NT2/D1 (cell line): ENCODE data around the gene YY1AP1.

ENCODE experiments used
- YY1 ChIP-seq: IDR thresholded peaks from 2 replicates; pipeline ENCODE4 v1.6.1; 2011; ENCODE audit not compliant: insufficient read length, insufficient read depth
- ZNF274 ChIP-seq: IDR thresholded peaks from 2 replicates; pipeline ENCODE4 v1.6.1; 2011; ENCODE audit warnings: mild to moderate bottlenecking, low read depth, low read length

DNA sequence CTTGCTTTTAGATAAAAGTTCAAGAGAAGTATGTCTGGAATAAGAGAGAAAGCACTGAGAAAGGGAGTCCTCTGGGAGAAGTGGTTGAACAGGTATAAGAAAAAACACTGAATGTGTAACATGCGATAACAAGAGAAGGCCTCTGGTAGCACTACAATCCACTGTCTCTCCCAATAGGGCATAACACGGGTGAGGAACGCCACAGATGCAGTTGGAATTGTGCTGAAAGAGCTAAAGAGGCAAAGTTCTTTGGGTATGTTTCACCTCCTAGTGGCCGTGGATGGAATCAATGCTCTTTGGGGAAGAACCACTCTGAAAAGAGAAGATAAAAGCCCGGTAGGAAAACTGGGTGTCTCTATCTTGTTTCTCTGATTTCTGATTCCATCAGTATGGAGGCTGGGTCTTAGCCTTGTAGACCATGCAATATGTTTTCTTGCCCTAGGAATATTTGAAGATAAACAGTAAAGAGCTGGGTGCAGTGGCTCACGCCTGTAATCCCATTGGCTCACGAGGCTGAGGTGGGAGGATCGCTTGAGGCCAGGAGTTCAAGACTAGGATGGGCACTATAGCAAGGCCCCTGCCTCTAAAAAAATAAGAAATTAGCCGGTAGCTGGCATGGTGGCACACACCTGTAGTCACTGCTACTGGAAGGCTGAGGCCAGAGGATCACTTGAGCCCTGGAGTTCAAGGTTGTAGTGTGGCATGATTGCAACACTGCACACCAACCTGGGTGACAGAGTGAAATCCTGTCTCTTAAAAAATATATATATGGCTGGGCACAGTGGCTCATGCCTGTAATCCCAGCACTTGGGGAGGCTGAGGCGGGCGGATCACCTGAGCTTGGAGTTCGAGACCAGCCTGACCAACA lies 40.7 kb upstream of the YY1AP1 start:
- TF ChIP-seq YY1 (no peak), ZNF274 (no peak)
